GM12874 (cell line): ENCODE data around the gene ANKRD26.

Experiments
- CTCF ChIP-seq: IDR thresholded peaks from 2 replicates; pipeline ENCODE4 v1.5.1; 2011; ENCODE audit warnings: low read depth, mild to moderate bottlenecking, control low read depth, low read length, moderate library complexity; ENCODE audit not compliant: insufficient read depth

The ANKRD26 gene

GRCh38 chr10:26997610-26998009 lies 102.7 kb downstream of the ANKRD26 start:
- no peak for TF ChIP-seq CTCF

GRCh38 chr10:26994743-26995142 lies 105.6 kb downstream of the ANKRD26 start:
- no peak for TF ChIP-seq CTCF

- no peak for TF ChIP-seq CTCF
Observed at GRCh38 chr10:26987851-26988250, 112.4 kb downstream of the ANKRD26 start.

- no peak for TF ChIP-seq CTCF
Observed at GRCh38 chr10:26983156-26983555, 117.1 kb downstream of the ANKRD26 start.

- no peak for TF ChIP-seq CTCF
Observed at GRCh38 chr10:26982058-26982457, 118.2 kb downstream of the ANKRD26 start.

GRCh38 chr10:26981232-26981824 lies 119.0 kb downstream of the ANKRD26 start:
- TF ChIP-seq CTCF = no peak

GRCh38 chr10:26978519-26978918 lies 121.8 kb downstream of the ANKRD26 start:
- no peak for TF ChIP-seq CTCF

GRCh38 chr10:26977635-26978034 lies 122.7 kb downstream of the ANKRD26 start:
- no peak for TF ChIP-seq CTCF
